K562 (cell line): ENCODE data around the gene CCNQ. TPM values are rescaled to one million over a fixed set of nuclear protein-coding genes. Genes with fewer than 3 reads are reported as not detected.

Experiments used
- ATAC-seq: fragments of 200-7000 bp; cut with Tn5 transposase; 3 replicates; pipeline ENCODE4 v1.9.1; 2020; ENCODE audit warnings: moderate library complexity
- BruUV-seq: library from RNA; stranded (reverse); fragments of 400-500 nt; replicated peaks from 2 replicates; lab custom pipeline; 2021; lab: Mats Ljungman, UMichigan
- CTCF ChIA-PET: fragments of 300-600 bp; formaldehyde crosslinking; extraction: SDS; loops from one replicate; lab custom pipeline; 2021; ENCODE audit warnings: low intra/inter-chr PET ratio; lab: Yijun Ruan, JAX
- POLR2A ChIA-PET: fragments of 300-600, 350-650 bp; sonication (Branson Sonifier 250); formaldehyde crosslinking; extraction: SDS; loops from one replicate; lab custom pipeline; 2021; ENCODE audit warnings: antibody characterized with exemption, inconsistent platforms; lab: Yijun Ruan, JAX
- DNase-seq, 4 experiments: peaks; one replicate each; pipeline versions ENCODE4 v3.0.0 to v3.0.0-alpha.2; 2011 to 2018; ENCODE audit warnings: low spot score in 3 of 4, mixed read lengths in 3 of 4; ENCODE audit errors: extremely low read depth in 1 of 4
- FAIRE-seq: peaks from 2 replicates; lab custom pipeline; 2011; peaks lifted over from hg19 to GRCh38; lab: Jason Lieb, UNC
- H2AFZ ChIP-seq: 2 replicates; pipeline ENCODE4 v1.6.0; 2011; ENCODE audit warnings: low read depth, low read length, control low read depth, inconsistent platforms
- H3K27ac ChIP-seq: fragments of 200-600 bp; 3 replicates; pipeline ENCODE4 v1.8.0; 2011; ENCODE audit warnings: low read depth, mild to moderate bottlenecking, control low read depth, inconsistent platforms, low read length, moderate library complexity, mixed read lengths; ENCODE audit errors: extremely low read depth
- H3K27me3 ChIP-seq, 2 experiments: fragments of 300-600 bp in 1 of 2; 2 replicates in 1 of 2; 3 replicates in 1 of 2; pipeline versions ENCODE4 v1.6.0 to v1.8.0; 2011; ENCODE audit warnings: inconsistent platforms in 2 of 2, low read length in 2 of 2, mild to moderate bottlenecking in 1 of 2, mixed read lengths in 1 of 2, moderate library complexity in 1 of 2; ENCODE audit not compliant: control insufficient read depth in 2 of 2, insufficient read depth in 2 of 2
- H3K36me3 ChIP-seq: fragments of 300-600 bp; 3 replicates; pipeline ENCODE4 v1.8.0; 2011; ENCODE audit warnings: mild to moderate bottlenecking, low read length, inconsistent platforms; ENCODE audit not compliant: control insufficient read depth, insufficient read depth
- H3K4me1 ChIP-seq, 2 experiments: fragments of 200-600 bp in 1 of 2; replicated peaks in 1 of 2; 2 replicates in 1 of 2; 3 replicates in 1 of 2; pipeline versions ENCODE4 v1.5.1 to v1.8.0; 2011; ENCODE audit warnings: inconsistent platforms in 2 of 2, low read length in 2 of 2, mild to moderate bottlenecking in 1 of 2, mixed read lengths in 1 of 2, moderate library complexity in 1 of 2; ENCODE audit not compliant: control insufficient read depth in 2 of 2, insufficient read depth in 2 of 2
- H3K4me2 ChIP-seq: 2 replicates; pipeline ENCODE4 v1.6.1; 2011; ENCODE audit warnings: low read length, control low read depth, inconsistent platforms, mixed read lengths; ENCODE audit not compliant: insufficient read depth
- H3K4me3 ChIP-seq: fragments of 200-600 bp; sonication (generic), shearing (Covaris generic); 2 replicates; pipeline ENCODE4 v1.5.1; 2016; ENCODE audit warnings: control low read depth, inconsistent platforms
- H3K79me2 ChIP-seq: fragments of 200-600 bp; 3 replicates; pipeline ENCODE4 v1.8.0; 2011; ENCODE audit warnings: low read length, inconsistent platforms; ENCODE audit not compliant: control insufficient read depth, insufficient read depth
- H3K9ac ChIP-seq, 2 experiments: 2 replicates each; pipeline versions ENCODE4 v1.6.0 to v1.6.1; 2011; ENCODE audit warnings: low read depth in 2 of 2, low read length in 2 of 2, control low read depth in 1 of 2, inconsistent platforms in 1 of 2, mild to moderate bottlenecking in 1 of 2, mixed read lengths in 1 of 2; ENCODE audit not compliant: insufficient read depth in 1 of 2
- H3K9me1 ChIP-seq: one replicate; pipeline ENCODE4 v1.6.0; 2011; ENCODE audit warnings: inconsistent platforms, mild to moderate bottlenecking, low read length, moderate library complexity; ENCODE audit not compliant: control insufficient read depth, insufficient read depth
- H3K9me3 ChIP-seq: replicated peaks from 2 replicates; pipeline ENCODE4 v1.5.1; 2011; ENCODE audit warnings: low read depth, low read length, inconsistent platforms; ENCODE audit not compliant: control insufficient read depth, insufficient read depth
- H4K20me1 ChIP-seq: replicated peaks from 2 replicates; pipeline ENCODE4 v1.6.1; 2011; ENCODE audit warnings: low read length, inconsistent platforms, mixed read lengths; ENCODE audit not compliant: control insufficient read depth, insufficient read depth
- FOSL1 ChIP-seq: fragments of 200-800 bp; sonication (Bioruptor generic); conservative IDR thresholded peaks from 2 replicates; pipeline ENCODE4 v1.6.1; 2016; ENCODE audit warnings: missing genetic modification characterization, missing compliant biosample characterization
- L3MBTL2 ChIP-seq: fragments of 450-650 bp; IDR thresholded peaks from 2 replicates; pipeline ENCODE4 v1.6.1; 2016; ENCODE audit warnings: mild to moderate bottlenecking, moderate library complexity
- NRF1 ChIP-seq, 2 experiments: fragments of 450-650 bp; IDR thresholded peaks in 1 of 2; conservative IDR thresholded peaks in 1 of 2; 2 replicates each; pipeline ENCODE4 v1.6.1; 2014; ENCODE audit warnings: mild to moderate bottlenecking in 2 of 2
- SPI1 ChIP-seq: IDR thresholded peaks from 2 replicates; pipeline ENCODE4 v1.6.1; 2011; ENCODE audit warnings: low read depth, low read length, control low read depth, borderline replicate concordance
- TEAD2 ChIP-seq: fragments of 450-650 bp; IDR thresholded peaks from 2 replicates; pipeline ENCODE4 v1.6.1; 2016; ENCODE audit warnings: missing genetic modification characterization, control low read depth, missing compliant biosample characterization
- VEZF1 ChIP-seq: fragments of 200-800 bp; sonication (Bioruptor generic); IDR thresholded peaks from 2 replicates; pipeline ENCODE4 v1.6.1; 2017; ENCODE audit warnings: missing genetic modification characterization, missing compliant biosample characterization
- ZNF778 ChIP-seq: fragments of 450-650 bp; formaldehyde crosslinking; IDR thresholded peaks from 2 replicates; pipeline ENCODE4 v1.4.0; 2020; ENCODE audit warnings: mild to moderate bottlenecking, moderate library complexity
- WGBS: fragments of 100-300 bp; shearing (Covaris generic); methylation state at CpG from one replicate; pipeline ENCODE4 v1.1.6; 2016; ENCODE audit warnings: low coverage, mixed read lengths; ENCODE audit not compliant: insufficient coverage; ENCODE audit errors: missing lambda C conversion rate; 5-methylcytosine and 5-hydroxymethylcytosine counted together
- in situ Hi-C: fragments of 300-500 bp; cut with MboI; formaldehyde crosslinking; loops from 4 replicates; pipeline ENCODE4 v1.15.0; 2018; ENCODE audit warnings: inconsistent platforms, mixed read lengths
- intact Hi-C: fragments of 100-400 bp; cut with micrococcal nuclease; formaldehyde crosslinking; loops from 2 replicates; pipeline ENCODE4 v1.14.2; 2022
- polyA plus RNA-seq, 8 experiments: library from polyadenylated mRNA; depleted of rRNA in 4 of 8; stranded (reverse) in 5 of 8; unstranded in 3 of 8; fragments of >200 nt; fragmentation: Nextera tagmentation in 2 of 8; fragmentation: Illumina TruSeq in 1 of 8; extraction: Ambion mirVana in 2 of 8; extraction: Trizol in 1 of 8; gene quantifications; 2 replicates each; pipeline versions ENCODE4 v1.2.1 to v1.2.3, GENCODE V29; 2011 to 2014; ENCODE audit warnings: inconsistent platforms in 1 of 8, missing spikeins in 1 of 8
- total RNA-seq, 7 experiments: library from RNA; depleted of rRNA in 6 of 7; stranded (reverse); fragments of >200 nt in 6 of 7; fragmentation: Illumina TruSeq in 2 of 7; extraction: Trizol in 2 of 7; gene quantifications; 2 replicates each; pipeline versions ENCODE4 v1.2.1 to v1.2.3, GENCODE V29; 2011 to 2021; ENCODE audit warnings: low replicate concordance in 1 of 7

Gene CCNQ
- total and polyA plus RNA-seq, 9 of the 15 experiments (the other 6 are each of a cell fraction or from before 2014, with no cell fraction given): 0.92 to 53.8 (median 25.3) TPM

GRCh38 chrX:153547195-153547594, 51.7 kb downstream of the CCNQ start:
- in situ Hi-C loops (no loop called here), intact Hi-C loops (no loop called here)
- no peak for DNase-seq
- Histone ChIP-seq H3K36me3 (no peaks in the 10 kb centered on the region), H3K9ac (no peak overlapping the region), H3K4me3 (no peak overlapping the region), H3K9me3 (no peaks in the 10 kb centered on the region), H3K4me1 (peaks cover 0 to 36% of the 10 kb centered on the region in 2 experiments; a peak in 3 of 5 replicates), H2AFZ (peak overlapping the region; percentile 40; the same call in 1 of the 2 replicates), H3K27ac (no peak overlapping the region), H3K27me3 (peaks cover 3 to 40% of the 10 kb centered on the region in 2 experiments; a peak in 3 of 5 replicates), H3K9me1 (no peaks in the 10 kb centered on the region), H3K79me2 (no peaks in the 10 kb centered on the region), H4K20me1 (no peaks in the 10 kb centered on the region), H3K4me2 (peak overlapping the region; percentile 41; the same call in 1 of the 2 replicates)
- POLR2A ChIA-PET: no interaction called here
- peak in 1 of 2 experiments; percentile 15; a peak in 2 of 4 replicates for TF ChIP-seq NRF1 (conservative IDR thresholded peaks at IDR 0.05 in 1 of 2, IDR thresholded peaks at IDR 0.05 in 1 of 2)
- peak; percentile 34; the same call in 1 of the 2 replicates for TF ChIP-seq SPI1
- peak; percentile 44; the same call in 1 of the 2 replicates for TF ChIP-seq FOSL1 (tag)
- no peak for TF ChIP-seq ZNF778 (CRISPR knock-in tag)
- no peak for TF ChIP-seq L3MBTL2
- no peak for TF ChIP-seq TEAD2 (tag)
- TF ChIP-seq VEZF1: 0 out of 2 replicates have a peak, but pooled peaks have one; percentile 25
- ATAC-seq: peak; percentile 57
- no peak for FAIRE-seq
- 0% methylated on average over 1 of the region's 7 CpGs for WGBS
- CTCF ChIA-PET: no interaction called here
- BruUV-seq: no TSS peak
